ENCODE data around the gene FAM53B. TPM values are rescaled to one million over a fixed set of nuclear protein-coding genes. Genes with fewer than 3 reads are reported as not detected.

The FAM53B gene
- total and polyA plus RNA-seq, 8 donors = 12.8 to 34.6 (median 23.0) TPM

DNA sequence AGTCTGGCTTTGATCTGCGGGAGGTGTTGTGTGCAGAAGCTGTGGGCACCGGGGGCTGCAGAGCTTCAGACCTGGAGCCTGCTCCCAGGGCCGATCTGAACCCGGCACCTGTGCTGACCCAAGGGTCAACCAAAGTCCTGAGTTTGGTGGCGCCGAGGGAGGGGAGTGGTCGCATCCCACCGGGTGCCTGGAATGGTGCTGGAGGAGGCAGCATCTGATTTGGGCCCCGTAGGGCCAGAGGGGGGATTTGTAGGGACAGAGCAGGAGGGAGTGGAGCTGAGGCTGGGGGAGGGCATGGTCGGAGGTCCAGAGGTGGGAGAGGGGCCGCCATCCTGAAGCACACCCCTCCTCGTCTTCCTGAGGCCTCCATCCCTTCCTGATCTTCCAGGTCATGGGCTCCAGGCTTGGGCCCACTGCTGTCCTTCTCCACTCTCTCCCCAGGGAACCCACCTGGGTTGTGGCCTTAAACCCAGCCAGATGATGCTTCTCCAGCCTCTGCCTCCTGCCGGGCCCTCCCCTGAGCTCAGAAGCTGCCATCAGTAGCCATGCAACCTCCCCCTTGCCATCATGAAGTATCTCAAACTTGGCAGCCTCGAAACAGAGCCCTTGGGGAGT, 169.6 kb downstream of the FAM53B start:
- ATAC-seq (no peak), DNase-seq (peak in 2 of 4 donors; percentile 21 to 73)
- intact Hi-C loops (cut with DNase I) = no loop called here
- H3K36me3 ChIP-seq = no peaks in the 10 kb centered on the region
- TF ChIP-seq, protein P1, sequence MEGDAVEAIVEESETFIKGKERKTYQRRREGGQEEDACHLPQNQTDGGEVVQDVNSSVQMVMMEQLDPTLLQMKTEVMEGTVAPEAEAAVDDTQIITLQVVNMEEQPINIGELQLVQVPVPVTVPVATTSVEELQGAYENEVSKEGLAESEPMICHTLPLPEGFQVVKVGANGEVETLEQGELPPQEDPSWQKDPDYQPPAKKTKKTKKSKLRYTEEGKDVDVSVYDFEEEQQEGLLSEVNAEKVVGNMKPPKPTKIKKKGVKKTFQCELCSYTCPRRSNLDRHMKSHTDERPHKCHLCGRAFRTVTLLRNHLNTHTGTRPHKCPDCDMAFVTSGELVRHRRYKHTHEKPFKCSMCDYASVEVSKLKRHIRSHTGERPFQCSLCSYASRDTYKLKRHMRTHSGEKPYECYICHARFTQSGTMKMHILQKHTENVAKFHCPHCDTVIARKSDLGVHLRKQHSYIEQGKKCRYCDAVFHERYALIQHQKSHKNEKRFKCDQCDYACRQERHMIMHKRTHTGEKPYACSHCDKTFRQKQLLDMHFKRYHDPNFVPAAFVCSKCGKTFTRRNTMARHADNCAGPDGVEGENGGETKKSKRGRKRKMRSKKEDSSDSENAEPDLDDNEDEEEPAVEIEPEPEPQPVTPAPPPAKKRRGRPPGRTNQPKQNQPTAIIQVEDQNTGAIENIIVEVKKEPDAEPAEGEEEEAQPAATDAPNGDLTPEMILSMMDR (IDR thresholded peaks at IDR 0.05) = no peak
- no peak overlapping the region for H3K4me3 ChIP-seq
- H3K27ac ChIP-seq = no peak overlapping the region
- H3K4me1 ChIP-seq = no peaks in the 10 kb centered on the region
- H3K27me3 ChIP-seq = no peaks in the 10 kb centered on the region
- H3K9me3 ChIP-seq = no peaks in the 10 kb centered on the region

DNA sequence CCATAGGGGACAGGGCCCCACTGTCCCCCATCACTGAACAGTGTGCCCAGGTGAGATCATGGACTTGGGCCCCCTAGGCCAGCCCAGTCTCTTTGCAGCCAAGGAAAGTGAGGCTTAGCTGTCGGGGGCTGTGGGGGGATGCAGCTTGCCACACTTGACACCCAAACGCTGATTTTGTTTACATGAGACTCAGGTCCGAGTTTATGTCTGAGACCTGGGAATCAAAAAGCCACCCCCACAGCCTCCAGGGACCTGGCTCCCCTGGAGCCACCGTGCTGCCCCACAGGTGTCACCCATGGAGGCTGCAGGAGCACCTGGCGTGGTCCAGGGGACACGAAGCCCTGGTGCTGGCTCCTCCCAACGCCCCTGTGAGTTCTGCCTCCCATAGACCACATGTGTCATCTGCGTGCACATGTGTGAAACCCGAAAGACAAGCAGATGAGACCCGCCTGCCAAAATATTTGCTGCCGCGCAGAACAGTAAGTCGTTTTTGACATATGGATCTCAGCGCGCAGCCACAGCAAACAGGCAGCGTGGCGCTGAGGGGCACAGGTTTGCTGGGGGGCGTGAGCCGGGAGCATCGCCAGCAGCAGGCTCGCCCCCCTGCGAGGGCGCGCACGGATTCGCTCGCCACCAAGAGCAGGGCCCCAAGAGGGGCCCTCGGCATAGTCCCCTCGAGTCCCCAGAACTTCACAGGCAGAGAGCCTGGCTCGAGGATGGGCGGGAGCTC, 170.3 kb downstream of the FAM53B start:
- intact Hi-C loops (cut with DNase I) = no loop called here
- DNase-seq (peak in 2 of 4 donors; percentile 22 to 60), ATAC-seq (no peak)

DNA sequence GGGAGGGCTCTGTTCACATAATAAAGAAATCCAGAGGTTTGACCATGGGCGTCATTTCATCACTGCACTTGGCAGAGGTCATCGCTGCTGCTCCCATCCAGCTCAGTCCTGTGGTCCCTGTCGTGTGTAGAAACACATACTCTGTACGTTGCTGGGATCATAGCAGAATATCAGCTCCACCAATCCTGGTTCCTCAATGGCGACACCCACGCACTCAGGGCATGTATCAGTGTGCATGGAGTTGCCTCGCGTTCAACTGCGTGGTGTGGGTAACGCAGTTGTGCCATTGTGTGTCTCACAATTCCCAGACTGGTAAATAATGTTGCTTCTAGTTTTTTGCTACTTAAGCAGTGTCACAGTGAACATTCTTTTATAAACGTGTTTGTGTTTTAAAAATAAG, 171.4 kb downstream of the FAM53B start:
- intact Hi-C loops (cut with DNase I) = no loop called here
- no peaks in the 10 kb centered on the region for H3K36me3 ChIP-seq
- H3K9me3 ChIP-seq = no peaks in the 10 kb centered on the region
- TF ChIP-seq, protein P1 (IDR thresholded peaks at IDR 0.05) = no peak
- ATAC-seq (no peak), DNase-seq (peak in 1 of 4 donors; percentile 14)
- H3K4me3 ChIP-seq = no peak overlapping the region
- no peak overlapping the region for H3K27ac ChIP-seq
- H3K4me1 ChIP-seq = no peaks in the 10 kb centered on the region
- H3K27me3 ChIP-seq = no peaks in the 10 kb centered on the region

More for the DNA sequence above, 170.3 kb downstream of the FAM53B start:
- no peaks in the 10 kb centered on the region for H3K27me3 ChIP-seq
- no peaks in the 10 kb centered on the region for H3K9me3 ChIP-seq
- H3K36me3 ChIP-seq = no peaks in the 10 kb centered on the region
- no peak overlapping the region for H3K27ac ChIP-seq
- H3K4me1 ChIP-seq = no peaks in the 10 kb centered on the region
- TF ChIP-seq, protein P1 (IDR thresholded peaks at IDR 0.05) = no peak
- H3K4me3 ChIP-seq = no peak overlapping the region

DNA sequence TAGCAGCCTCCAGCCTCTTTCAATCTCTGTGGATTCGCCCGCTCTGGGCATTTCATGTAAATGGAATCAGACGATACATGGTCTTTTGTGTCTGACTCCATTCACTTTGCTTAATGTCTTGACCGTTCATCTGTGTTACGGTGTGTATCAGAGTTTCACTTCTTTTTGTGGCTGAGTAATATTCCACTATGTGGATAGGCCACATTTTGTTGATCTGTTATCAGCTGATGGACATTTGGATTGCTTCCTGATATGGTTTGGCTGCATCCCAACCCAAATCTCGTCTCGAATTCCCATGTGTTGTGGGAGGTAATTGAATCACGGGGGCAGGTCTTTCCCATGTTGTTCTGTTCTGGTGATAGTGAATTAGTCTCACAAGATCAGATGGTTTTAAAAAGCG, 173.5 kb downstream of the FAM53B start:
- TF ChIP-seq, protein P1 (IDR thresholded peaks at IDR 0.05) = no peak
- no peaks in the 10 kb centered on the region for H3K4me1 ChIP-seq
- intact Hi-C loops (cut with DNase I) = no loop called here
- DNase-seq (no peak), ATAC-seq (no peak)
- no peaks in the 10 kb centered on the region for H3K36me3 ChIP-seq
- H3K4me3 ChIP-seq = no peak overlapping the region
- no peaks in the 10 kb centered on the region for H3K27me3 ChIP-seq
- no peak overlapping the region for H3K27ac ChIP-seq
- no peaks in the 10 kb centered on the region for H3K9me3 ChIP-seq

DNA sequence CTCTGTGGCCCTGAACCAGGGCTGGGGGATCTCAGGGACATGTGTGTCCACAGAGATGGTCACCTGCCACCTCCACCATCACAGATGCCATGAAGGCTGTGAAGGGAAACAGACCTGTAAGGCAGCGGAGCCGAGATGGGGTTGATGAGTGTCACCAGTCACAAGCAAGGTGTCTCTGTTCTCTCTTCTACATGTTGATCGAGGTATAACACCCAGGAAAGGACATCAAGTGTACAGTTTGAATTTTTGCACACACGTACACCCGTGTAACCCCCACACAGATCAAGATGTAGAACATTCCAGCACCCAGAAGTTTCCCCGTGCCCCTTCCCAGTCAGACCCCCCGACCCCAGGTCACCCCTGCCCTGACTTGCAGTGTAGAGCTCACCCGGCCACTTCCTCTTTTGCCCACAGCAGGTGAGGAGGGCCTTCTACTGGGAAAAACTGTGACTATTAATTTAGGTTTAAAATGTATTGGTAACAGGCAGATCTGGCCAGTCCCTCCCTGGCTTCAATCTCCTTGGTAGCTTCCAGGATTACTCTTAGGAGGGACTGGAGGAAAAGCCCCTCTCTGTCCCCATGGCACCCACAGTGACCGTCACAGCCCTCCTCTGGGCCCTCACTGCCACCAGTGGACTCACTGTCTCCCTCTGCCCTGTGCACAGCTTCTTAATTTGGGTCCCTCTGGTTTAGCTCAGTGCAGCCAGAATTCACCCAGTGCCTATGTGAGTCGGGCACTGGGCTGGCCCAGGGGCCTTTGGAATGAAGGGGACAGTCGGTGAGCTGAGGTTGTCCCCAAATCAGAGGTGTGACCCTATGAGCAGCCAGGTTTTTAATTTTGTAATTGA, 174.3 kb downstream of the FAM53B start:
- H3K27me3 ChIP-seq = no peaks in the 10 kb centered on the region
- H3K36me3 ChIP-seq = no peaks in the 10 kb centered on the region
- H3K4me3 ChIP-seq = no peak overlapping the region
- no peaks in the 10 kb centered on the region for H3K4me1 ChIP-seq
- no peaks in the 10 kb centered on the region for H3K9me3 ChIP-seq
- ATAC-seq (no peak), DNase-seq (peak in 2 of 4 donors; percentile 21 to 41)
- intact Hi-C loops (cut with DNase I) = no loop called here
- no peak overlapping the region for H3K27ac ChIP-seq
- TF ChIP-seq, protein P1 (IDR thresholded peaks at IDR 0.05) = no peak
